ENCODE results near the gene FAM111B. TPM values are rescaled to one million over a fixed set of nuclear protein-coding genes. Genes with fewer than 3 reads are reported as not detected.

The FAM111B gene
- total and polyA plus RNA-seq, 12 donors, result 0.11 to 3.1 (median 0.23) TPM; not detected in 2

DNA sequence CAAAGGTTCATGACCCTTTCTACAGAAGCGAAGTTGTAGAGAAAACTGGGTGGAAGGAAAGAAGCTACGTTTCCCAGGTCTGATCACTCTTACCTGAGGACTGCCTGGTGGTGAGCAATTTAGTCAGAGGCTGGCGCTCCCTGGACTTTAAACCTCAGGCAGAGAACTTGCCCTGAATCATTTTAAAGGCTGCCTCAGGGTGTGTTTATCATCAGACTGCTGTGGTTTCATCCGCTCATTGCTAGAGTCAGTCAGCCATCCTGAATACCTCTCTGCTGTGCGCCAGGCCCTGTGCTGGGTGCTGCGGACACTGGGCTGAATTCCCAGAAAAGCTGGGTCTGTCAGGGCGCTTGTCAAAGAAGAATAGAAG, 67.6 kb downstream of the FAM111B start:
- Histone ChIP-seq H3K4me1 (peaks cover 0 to 34% (median 17%) of the 10 kb centered on the region in 9 donors), H3K36me3 (no peaks in the 10 kb centered on the region), H3K4me3 (no peak overlapping the region), H3K9me3 (peaks cover 0 to 13% (median 5%) of the 10 kb centered on the region in 11 donors), H3K27ac (peak overlapping the region in 1 of 10 donors; percentile 77), H3K27me3 (peaks cover 0 to 16% (median 0%) of the 10 kb centered on the region in 7 donors)
- TF ChIP-seq CTCF (IDR thresholded peaks at IDR 0.05), result no peak
- DNase-seq (no peak), ATAC-seq (no peak)
- whole genome bisulfite sequencing, 2 donors, result 87 to 91% methylated on average over 7 of the region's 7 CpGs
- intact Hi-C loops (cut with DNase I), result loop anchor here in 8 of 10 donors (2.0 to 10.0 kb wide), 8 partner anchors 32 to 500 kb away; partner anchors contain the start of gene OR5A2 (in 4 of the 8)

DNA sequence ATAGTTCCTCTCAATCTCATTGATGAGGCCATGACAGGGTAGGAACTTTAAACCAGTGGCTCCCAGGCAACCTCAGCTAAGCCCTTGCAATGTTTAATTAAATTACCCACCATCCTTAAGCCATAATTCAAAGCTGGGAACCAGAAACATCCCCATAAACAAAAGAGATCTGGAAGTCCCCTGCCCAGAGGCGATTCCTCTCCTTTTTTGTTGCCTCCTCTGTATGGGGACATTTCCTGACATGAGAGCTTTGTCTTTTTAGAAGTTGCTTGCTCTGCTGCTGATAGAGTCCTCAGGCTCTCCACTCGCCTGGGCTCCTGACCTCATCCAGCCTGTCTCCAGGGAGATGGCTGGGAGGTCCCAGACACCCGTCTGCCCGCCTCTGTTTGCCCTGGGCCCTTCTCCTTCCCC, 68.1 kb downstream of the FAM111B start:
- DNase-seq, result no peak
- Histone ChIP-seq H3K9me3 (peaks cover 0 to 17% (median 5%) of the 10 kb centered on the region in 11 donors), H3K4me1 (peaks cover 0 to 34% (median 17%) of the 10 kb centered on the region in 9 donors), H3K36me3 (no peaks in the 10 kb centered on the region), H3K27ac (peak overlapping the region in 1 of 10 donors; percentile 77), H3K4me3 (no peak overlapping the region), H3K27me3 (peaks cover 0 to 16% (median 0%) of the 10 kb centered on the region in 7 donors)
- WGBS, 2 donors, result 48 to 52% methylated on average over 4 of the region's 4 CpGs
- TF ChIP-seq CTCF (IDR thresholded peaks at IDR 0.05), result no peak
- ATAC-seq, result no peak
- intact Hi-C loops (cut with DNase I), result loop anchor here in 4 of 10 donors (2.0 to 10.0 kb wide), 4 partner anchors 32 to 500 kb away; partner anchors contain the start of gene OR5A2 (in 1 of the 4)

DNA sequence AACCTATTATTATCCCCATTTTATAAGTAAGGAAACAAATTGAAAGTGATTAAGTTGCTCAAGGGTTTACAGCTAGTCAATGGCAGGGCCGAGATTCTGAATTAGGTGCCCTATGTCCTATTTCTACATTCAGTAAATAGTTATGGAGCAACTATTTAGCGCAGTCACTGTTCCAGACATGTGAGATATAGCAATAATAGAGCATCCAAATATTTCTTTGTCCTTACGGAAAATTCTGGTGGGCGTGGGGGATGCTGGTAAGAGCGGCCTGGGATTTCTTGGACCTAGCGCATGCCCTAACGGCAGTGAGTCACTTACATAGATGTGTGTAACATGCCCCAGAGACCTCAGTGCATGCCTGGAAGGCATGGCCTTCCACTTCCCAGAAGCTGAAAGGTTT, 69.3 kb downstream of the FAM111B start:
- Histone ChIP-seq H3K9me3 (peaks cover 0 to 17% (median 5%) of the 10 kb centered on the region in 11 donors), H3K4me1 (peaks cover 0 to 33% (median 17%) of the 10 kb centered on the region in 9 donors), H3K27me3 (peaks cover 0 to 16% (median 0%) of the 10 kb centered on the region in 7 donors), H3K36me3 (no peaks in the 10 kb centered on the region), H3K27ac (no peak overlapping the region), H3K4me3 (no peak overlapping the region)
- DNase-seq (no peak), ATAC-seq (no peak)
- WGBS, 2 donors, result 86 to 89% methylated on average over 7 of the region's 7 CpGs
- intact Hi-C loops (cut with DNase I), result loop anchor here in 3 of 10 donors (10.0 kb wide), 3 partner anchors 108 to 498 kb away; partner anchors contain the start of gene OR5A2 (in 1 of the 3)
- no peak for TF ChIP-seq CTCF (IDR thresholded peaks at IDR 0.05)

Other genes starting within 250 kb of the FAM111B start
- not detected for gene GLYATL1, start 167.7 kb upstream of the FAM111B start, total RNA-seq
- gene GLYATL1, start 167.7 kb upstream of the FAM111B start, polyA plus RNA-seq, result under 1 TPM in 1 of 2 donors, not detected in 1; 0.06 TPM
- gene GLYATL1B, start 20.9 kb upstream of the FAM111B start, total RNA-seq, result not detected
- gene GLYATL1B, start 20.9 kb upstream of the FAM111B start, polyA plus RNA-seq, result not detected
- gene FAM111A, start 35.6 kb downstream of the FAM111B start, total RNA-seq, result 10 to 100 TPM in 2 of 10 donors, 1 to 10 TPM in 8; 4.0 to 18.6 (median 5.1) TPM
- gene FAM111A, start 35.6 kb downstream of the FAM111B start, polyA plus RNA-seq, result 10 to 100 TPM in 1 of 2 donors, 1 to 10 TPM in 1; 2.9 to 22.5 TPM
- 1 to 10 TPM in 9 of 10 donors, under 1 TPM in 1; 0.98 to 4.1 (median 2.7) TPM for gene DTX4, start 64.9 kb downstream of the FAM111B start, total RNA-seq
- 1 to 10 TPM in 1 of 2 donors, under 1 TPM in 1; 0.86 to 1.3 TPM for gene DTX4, start 64.9 kb downstream of the FAM111B start, polyA plus RNA-seq
- 10 to 100 TPM in 3 of 10 donors, 1 to 10 TPM in 7; 3.9 to 45.9 (median 7.0) TPM for gene MPEG1, start 105.7 kb downstream of the FAM111B start, total RNA-seq
- gene MPEG1, start 105.7 kb downstream of the FAM111B start, polyA plus RNA-seq, result 1 to 10 TPM; 2.9 to 3.2 TPM